Activated CD8-positive, alpha-beta memory T cell treated with anti-CD3 and anti-CD28 coated beads, Interleukin-2, amount 50 U/mL, for 1 hour (primary cell): ENCODE measurements around the gene PHETA1.
"Not testable (repeated sequence)": the region's sequence is repeated elsewhere in the genome, so short reads cannot be mapped to it uniquely, and the experiment has no call there.

Source experiments
- DNase-seq: peaks from one replicate; pipeline ENCODE4 v3.0.0-alpha.2; 2020; ENCODE audit errors: extremely low read depth

Gene PHETA1

DNA sequence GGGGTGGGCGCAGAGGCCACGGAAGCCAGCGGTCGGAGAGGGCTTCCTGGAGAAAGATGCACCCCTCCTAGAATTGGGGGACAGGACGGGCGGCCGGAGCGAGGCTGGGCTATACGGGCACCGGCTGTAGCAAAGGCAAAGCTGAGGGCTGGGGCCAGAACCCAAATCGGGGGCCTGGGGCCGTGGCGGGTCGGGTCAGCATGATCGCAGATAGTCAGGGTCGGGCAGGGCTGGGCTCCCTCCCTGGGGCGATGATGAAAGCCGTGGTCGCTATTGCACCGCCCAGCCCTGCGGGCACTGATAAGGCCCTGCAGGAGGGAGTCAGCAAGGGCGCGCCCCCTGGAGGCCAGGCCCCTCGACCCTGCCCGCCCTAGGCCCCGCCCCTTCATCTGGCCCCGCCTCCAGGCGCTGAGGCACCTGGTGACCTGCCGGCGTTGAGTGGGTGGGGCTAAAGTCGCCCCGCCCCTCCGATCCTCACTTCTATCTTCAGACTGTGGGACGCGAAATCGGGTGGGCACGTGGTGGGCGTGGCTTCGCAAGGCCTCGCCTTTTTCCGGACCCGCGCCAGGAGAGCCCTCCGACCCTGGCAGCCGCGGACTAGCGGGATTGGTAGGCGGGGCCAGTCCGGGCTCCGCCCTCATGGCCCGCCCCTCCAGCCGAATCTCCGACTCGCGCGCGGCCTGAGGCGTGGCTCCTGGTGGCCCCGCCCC is 36.4 kb upstream of the PHETA1 start:
- DNase-seq: peak; percentile 95

DNA sequence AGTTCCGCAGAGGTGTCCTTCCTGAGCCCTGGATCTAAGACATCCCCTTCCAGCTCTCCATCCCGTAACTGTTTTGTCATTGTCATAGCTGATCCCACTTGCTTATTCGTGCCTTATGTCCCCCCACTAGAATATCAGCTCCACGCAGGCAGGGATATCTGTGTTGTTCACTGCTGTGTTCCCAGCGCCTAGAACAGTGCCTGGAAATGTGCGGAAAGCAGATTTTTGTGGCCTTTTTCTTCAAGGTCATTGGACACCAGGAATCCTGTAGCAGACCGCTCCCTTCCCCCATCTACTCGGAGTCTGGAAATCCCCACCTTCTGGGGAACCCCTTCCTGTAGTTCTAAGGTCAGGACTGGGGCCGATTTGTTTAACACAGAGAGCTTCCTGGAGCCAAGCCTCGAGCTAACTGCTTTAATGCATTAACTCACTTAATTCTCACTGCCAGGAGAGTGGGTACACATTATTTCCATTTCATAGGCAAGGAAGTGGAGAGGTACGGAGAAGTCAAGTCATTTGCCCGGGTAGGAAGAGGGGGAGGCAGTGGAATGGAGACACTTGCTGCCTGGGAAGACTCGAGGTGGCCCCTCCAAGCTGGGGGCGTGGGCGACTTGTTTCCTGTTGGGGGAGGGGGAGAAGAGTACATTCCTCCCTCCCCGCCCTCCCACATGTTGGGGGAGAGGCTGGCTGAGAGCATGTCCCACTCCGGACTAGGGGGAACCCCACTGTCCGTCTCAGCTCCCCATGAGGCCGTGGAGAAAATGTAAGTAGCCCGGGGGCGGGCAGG is 35.7 kb upstream of the PHETA1 start:
- DNase-seq: no peak

DNA sequence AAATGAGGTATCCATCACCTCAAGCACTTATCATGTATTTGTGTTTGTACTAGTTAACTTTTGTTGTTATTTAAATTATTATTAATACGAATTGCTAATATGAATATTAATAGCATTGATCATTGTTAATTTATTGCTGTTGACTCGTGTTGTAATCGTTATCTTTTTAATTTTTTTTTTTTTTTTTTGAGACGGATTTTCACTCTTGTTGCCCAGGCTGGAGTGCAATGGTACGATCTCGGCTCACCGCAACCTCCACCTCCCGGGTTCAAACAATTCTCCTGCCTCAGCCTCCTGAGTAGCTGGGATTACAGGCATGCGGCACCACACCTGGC is 33.6 kb upstream of the PHETA1 start:
- not testable (repeated sequence) for DNase-seq

DNA sequence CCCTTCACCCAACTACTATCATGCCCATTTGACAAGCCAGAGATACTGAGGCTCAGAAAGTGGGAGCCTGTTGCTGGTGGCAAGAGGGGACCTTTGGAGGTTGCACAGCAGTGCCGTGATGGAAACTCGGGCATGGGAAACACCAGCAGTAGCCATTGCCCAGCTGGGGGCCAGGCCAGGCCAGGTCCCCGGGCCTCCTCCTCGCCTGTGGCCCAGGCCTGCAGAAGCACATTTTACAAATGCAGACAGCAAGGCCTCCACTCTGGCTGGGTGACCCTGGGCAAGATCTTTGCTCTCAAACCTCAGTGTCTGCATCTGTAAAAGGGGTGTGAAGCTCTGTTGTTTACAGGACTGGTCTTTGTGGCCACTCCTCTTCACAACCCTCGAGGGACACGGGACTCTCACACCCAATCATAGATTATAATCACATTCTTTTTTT is 32.3 kb upstream of the PHETA1 start:
- DNase-seq: no peak

DNA sequence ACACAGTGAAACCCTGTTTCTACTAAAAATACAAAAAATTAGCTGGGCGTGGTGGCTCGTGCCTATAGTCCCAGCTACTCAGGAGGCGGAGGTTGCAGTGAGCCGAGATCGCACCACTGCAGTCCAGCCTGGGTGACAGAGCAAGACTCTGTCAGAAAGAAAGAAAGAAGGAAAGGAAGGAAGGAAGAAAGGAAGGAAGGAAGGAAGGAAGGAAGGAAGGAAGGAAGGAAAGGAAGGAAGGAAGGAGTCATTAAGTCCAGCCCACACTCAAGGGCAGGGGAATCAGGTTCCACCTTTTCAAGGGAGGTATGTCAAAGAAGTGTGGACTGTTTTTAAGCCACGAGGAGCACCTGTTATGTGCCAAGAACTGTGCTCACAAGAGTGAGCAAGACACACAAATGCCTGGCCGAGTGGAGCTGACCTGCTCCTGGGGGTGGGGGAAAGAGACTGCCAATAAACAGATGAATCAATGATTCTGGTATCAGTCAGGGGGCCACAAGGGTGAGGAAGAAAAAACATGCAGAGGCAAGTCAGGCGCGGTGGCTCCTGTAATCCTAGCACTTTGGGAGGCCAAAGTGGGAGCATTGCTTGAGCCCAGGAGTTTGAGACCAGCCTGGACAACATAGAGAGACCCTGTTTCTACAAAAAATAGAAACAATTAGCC is 31.0 kb upstream of the PHETA1 start:
- not testable (repeated sequence) for DNase-seq

DNA sequence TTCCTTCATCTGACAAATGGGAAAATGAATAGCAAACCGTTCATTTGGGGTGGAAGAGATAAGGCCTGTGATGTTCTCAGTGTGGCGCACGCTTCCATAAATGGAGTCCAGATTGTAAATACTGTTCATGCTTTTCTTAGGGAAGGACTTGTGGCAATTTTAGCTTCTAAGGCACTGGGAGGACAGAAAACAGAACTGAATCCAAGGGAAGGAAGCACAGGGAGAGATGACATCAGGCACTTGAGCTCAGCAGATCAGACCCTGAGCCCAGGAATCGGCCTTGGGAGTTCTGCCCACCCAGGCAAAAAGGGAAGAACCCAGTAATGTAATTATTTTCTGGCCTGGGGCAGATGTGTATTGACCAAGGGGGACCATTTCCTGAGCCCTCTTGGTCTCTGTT is 29.6 kb upstream of the PHETA1 start:
- no peak for DNase-seq

DNA sequence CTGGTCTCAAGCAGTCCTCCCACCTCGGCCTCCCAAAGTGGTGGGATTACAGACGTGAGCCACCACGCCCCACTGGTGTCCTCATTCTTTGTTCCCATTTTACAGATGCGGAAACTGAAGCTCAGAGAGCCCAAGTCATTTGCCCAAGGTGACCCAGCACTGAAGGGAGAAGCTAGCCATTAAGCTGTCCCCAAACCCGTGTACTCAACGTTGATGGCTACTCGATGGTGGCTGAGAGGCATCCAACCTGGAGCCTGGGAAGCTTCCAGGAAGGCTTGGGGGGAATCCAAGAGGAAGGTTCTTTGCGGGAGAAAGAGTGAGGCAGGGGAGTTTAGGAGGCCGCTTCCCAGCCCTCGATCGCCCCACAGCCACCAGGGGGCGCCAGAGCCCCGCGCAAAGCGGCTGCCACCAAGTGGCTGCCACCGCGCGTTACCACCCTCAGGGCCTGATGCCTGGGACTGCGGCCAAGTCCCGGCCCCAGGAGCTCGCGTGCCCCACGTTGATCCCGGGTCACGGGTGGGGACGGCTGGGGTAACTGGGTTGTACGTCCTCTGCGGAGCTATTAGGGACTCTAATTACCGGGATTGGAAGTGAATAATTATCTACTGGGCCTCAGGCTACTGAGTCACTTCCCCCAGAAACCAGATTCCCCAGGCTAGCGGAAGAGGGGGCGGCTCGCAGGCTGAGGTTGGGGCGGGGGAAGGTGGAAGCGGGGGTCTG is 28.0 kb upstream of the PHETA1 start:
- DNase-seq: peak; percentile 64

DNA sequence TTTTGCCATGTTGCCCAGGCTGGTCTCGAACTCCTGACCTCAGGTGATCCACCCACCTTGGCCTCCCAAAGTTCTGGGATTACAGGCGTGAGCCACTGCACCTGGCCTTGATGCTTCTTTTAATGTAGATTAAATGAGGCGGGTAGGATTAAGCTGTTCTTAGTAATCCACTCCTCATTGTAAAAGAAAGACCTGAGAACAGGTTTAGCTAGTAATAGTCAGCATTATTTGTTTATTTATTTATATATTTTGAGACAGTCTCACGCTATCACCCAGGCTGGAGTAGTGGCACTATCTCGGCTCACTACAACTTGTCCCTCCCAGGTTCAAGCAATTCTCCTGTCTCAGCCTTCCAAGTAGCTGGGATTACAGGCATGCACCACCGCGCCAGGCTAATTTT is 27.4 kb upstream of the PHETA1 start:
- not testable (repeated sequence) for DNase-seq

DNA sequence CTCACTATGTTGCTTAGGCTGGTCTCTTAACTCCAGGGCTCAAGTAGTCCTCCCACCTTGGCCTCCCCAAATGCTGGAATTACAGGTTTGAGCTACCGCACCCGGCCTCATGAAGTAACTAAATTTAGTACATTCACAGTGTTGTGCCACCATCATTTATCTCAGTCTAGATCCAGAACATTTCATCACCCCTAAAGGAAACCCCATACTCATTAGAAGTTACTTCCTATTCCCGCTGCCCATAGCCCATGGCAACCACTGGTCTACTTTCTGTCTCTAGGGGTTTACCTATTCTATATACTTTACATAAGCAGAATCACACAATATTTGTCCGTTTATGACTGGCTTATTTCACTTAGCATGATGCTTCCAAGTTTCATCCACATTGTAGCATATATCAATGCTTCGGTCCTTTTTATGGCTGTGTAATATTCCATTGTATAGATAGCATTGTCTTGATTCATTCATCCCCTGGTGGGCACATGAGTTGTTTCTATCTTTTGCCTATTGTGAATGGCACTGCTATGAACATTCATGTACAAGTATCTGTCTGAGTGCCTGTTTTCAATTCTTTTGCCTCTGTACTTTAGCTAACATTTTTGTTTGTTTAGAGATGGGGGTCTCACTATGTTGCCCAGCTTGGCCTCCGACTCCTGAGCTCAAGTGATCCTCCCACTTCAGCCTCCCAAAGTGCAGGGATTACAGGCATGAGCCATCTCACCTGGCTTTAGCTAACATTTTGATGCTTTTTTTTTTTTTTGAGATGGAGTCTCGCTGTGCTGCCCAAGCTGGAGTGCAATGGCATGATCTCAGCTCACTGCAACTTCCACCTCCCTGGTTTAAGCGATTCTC is 26.7 kb upstream of the PHETA1 start:
- DNase-seq: no peak

DNA sequence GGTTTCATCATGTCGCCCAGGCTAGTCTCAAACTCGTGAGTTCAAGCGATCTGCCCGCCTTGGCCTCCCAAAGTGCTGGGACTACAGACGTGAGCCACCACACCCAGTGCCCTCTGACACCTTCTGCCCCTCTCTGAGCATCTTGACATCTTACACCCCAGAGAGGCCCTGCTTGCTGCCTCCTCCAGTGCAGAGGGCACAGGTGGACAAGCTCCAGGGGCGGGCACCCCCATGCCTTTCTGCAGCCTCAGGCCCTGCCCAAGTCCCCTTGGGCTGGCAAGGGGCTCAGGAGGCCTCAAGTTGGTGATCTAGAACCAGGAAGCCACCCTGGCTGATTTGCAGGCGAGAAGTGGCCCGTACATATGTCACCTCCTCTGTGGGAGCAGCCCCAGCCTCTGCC is 25.6 kb upstream of the PHETA1 start:
- no peak for DNase-seq

DNA sequence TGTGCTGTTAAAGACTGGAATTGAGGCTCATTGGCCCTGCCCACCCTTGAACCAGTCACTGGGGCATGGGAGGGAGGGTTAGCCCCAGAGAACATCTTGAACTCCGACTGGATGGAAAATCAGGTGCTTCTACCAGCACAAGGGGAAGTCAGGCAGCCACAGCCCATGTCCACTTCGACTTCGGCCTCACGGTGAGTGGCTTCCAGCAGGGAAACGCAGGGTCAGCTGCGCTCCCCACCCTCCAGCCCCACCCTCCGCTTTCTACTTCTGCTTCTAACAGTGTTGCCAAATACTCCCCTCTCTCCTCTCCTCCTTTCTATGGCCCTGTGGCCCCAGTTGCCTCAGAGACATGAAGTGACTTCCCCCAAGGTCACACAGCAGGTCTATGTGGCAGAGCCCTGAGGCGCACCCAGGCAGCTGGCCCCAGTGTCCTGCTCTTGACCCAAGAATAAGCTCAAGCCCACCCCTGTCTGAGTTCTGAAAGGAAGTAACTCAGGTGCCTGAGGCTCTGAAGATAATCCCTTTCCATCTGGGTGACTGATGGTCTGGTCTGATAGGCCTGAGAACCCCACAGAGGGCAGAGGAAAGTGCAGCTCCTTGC is 24.9 kb upstream of the PHETA1 start:
- no peak for DNase-seq

DNA sequence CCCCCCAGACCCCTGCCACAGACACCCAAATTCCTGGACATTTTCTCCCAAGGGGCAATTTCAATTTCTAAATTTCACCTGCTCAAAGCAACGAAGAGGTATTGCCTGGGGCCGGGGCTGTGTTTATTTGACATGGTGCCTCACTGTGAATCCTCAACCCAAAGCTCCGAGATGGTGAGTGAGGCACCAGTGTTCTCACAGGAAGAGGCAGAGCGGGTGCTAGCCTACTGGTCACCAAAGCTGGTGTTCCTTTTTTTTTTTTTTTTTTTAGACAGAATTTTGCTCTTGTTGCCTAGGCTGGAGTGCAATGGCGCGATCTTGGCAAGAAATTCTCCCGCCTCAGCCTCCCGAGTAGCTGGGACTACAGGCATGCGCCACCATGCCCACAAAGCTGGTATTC is 22.0 kb upstream of the PHETA1 start:
- no peak for DNase-seq

DNA sequence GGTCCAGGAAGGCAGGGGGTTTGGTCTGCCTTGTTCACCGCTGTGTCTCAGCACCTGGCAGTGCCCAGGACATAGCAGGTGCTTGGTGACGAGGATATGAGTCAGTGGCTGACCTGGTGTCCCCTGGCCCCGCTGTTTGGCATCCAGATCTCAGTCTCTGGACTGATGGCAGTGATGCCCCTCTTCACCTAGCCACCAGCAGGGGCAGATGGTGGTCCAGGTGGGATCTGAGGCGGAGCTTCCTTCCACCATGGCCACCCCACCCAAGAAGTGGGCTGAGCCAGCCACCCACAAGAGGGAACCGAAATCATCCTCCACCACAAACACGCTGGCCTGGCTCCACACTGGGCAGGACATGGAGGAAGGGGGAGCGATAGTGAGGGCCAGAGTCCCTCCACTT is 20.7 kb upstream of the PHETA1 start:
- DNase-seq: no peak

DNA sequence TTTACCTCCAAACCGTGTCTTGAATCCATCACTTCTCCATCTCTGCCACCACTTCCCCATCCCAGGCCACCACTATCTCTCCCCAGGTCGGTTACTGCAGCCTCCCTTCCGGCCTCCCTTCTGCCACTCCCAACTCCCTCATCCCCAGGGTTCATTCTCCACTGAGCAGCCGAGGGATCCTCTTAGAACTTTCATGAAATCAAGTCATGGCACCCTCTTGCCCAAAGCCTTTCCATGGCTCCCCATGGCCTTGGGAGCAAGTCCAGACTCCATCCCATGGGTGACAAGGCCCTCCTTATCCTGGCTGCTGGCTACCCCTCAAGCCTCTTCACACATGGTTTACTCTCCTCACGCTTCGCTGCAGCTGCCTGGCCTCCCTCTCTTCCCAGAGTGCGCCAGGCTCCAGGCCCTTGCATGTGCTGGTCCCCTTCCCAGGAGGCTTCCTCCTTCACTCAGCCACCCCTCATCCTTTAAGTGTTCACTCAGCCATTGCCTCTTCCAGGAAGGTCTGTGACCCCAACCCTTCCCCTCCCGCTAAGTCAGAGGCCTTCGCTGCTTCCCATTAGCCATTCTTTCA is 18.9 kb upstream of the PHETA1 start:
- DNase-seq: no peak

DNA sequence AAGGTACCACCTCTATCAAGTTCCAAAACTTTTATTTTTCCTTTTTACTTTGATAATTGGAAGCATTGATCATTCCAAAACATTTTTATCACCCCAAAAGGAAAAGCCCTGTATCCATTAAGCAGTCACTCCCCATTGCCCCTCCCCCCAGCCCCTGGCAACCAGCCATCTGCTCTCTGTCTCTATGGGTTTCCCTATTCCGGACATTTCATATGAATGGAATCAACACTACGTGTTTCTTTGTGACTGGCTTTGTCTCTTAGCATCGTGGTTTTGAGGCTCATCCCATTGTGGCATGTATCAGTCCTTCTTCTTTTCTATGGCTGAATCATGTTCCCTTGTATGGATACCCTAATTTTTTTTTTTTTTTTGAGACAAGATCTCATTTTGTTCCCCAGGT is 18.0 kb upstream of the PHETA1 start:
- no peak for DNase-seq

DNA sequence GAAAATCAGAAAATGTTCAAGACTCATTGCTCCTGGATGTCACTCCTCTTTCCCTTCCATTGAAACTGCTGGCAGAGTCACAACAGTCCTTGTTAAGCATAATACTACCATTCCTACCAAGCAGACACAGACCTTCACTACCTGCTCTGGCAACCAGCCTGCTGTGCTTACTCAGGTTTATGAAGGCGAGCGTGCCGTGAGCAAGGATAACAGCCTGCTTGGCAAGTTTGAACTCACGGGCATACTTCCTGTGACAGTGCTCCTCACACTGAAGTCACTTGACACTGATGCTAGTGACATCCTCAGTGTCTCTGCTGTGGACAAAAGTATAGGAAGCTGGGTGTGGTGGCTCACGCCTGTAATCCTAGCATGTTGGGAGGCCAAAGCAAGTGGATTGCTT is 15.7 kb upstream of the PHETA1 start:
- DNase-seq: no peak

DNA sequence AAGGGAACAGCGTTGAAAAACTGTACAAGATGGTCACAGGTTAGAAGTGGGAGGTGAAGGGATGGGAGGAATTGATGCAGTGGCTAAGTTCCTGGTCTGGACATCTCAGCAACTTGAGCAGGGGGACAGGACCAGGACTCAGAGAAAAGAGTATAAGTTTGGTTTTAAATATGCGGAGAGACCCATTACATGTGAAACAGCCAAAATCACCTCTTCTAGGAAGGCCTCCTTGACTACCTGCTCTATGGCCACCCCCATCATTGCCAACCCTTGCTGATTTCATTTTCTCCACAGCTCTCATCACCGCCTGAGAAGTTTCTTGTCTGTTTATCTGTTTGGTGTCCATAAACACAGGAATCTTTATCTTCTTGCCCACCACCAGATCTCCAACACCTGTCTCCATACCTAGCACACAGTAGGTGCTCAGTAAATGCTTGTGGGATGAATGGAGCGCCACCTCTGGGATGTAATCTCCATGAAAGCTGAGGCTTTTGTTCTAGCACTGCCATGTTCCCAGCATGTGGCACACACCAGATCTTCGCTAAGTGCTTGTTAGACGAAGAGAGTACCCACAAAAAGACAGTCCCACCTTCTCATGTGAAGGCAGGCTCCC is 11.2 kb upstream of the PHETA1 start:
- no peak for DNase-seq

DNA sequence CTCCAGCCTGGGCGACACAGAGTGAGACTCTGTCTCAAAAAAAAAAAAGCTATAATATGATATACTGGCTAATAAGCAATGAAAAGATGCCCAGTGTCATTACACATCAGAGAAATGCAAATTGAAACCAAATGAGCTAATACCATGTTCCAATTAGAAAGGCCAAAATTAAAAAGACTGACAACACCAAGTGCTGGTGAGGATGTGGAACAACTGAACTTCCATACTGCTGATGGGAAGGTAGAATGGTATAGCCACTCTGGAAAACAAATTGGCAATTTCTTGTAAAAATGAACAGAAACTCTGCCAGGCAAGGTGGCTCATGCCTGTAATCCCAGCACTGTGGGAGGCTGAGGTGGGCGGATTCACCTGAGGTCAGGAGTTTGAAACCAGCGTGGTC is 8.5 kb upstream of the PHETA1 start:
- DNase-seq: no peak

DNA sequence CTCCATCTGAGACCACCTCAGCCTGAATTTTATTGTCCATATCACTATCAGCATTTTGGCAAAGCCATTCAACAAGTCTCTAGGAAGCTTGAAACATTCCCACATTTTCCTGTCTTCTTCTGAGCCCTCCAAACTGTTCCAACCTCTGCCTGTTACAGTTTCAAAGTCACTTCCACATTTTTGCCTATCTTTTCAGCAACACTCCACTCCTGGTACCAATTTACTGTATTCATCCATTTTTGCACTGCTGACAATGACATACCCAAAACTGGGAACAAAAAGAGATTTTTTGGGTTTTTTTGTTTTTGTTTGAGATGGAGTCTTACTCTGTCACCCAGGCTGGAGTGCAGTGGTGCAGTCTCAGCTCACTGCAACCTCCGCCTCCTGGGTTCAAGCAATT is 4.3 kb upstream of the PHETA1 start:
- not testable (repeated sequence) for DNase-seq
